Measurements from ENCODE around the gene PSMG2.

Gene PSMG2

GRCh38 chr18:12726331-12726730, 23.5 kb downstream of the PSMG2 start:
- no peaks in the 10 kb centered on the region for H3K27me3 ChIP-seq
- no peak for TF ChIP-seq CTCF (IDR thresholded peaks at IDR 0.05)
- peak overlapping the region; percentile 19 for H3K27ac ChIP-seq
- H3K36me3 ChIP-seq = peaks cover 36% of the 10 kb centered on the region
- peaks cover 0 to 8% of the 10 kb centered on the region in 2 experiments for H3K4me1 ChIP-seq (ENCODE audit: control insufficient read depth in 1 of 2, insufficient read depth in 1 of 2, low read depth in 1 of 2, low read length in 1 of 2)
- no peak overlapping the region for H3K4me3 ChIP-seq (ENCODE audit: low read depth in 1 of 2, low read length in 1 of 2)
- H3K9me3 ChIP-seq = no peaks in the 10 kb centered on the region

- no peak overlapping the region for H3K4me3 ChIP-seq (ENCODE audit: low read depth in 1 of 2, low read length in 1 of 2)
- H3K36me3 ChIP-seq = peaks cover 36% of the 10 kb centered on the region
- H3K27ac ChIP-seq = no peak overlapping the region
- peak; percentile 90 for TF ChIP-seq CTCF (IDR thresholded peaks at IDR 0.05)
- H3K9me3 ChIP-seq = no peaks in the 10 kb centered on the region
- no peaks in the 10 kb centered on the region for H3K27me3 ChIP-seq
- peaks cover 0 to 8% of the 10 kb centered on the region in 2 experiments for H3K4me1 ChIP-seq (ENCODE audit: control insufficient read depth in 1 of 2, insufficient read depth in 1 of 2, low read depth in 1 of 2, low read length in 1 of 2)
Measured at GRCh38 chr18:12726774-12727550, 24.1 kb downstream of the PSMG2 start.

- Histone ChIP-seq H3K9me3 (no peaks in the 10 kb centered on the region), H3K4me3 (ENCODE audit: low read depth in 1 of 2, low read length in 1 of 2) (no peak overlapping the region), H3K4me1 (ENCODE audit: control insufficient read depth in 1 of 2, insufficient read depth in 1 of 2, low read depth in 1 of 2, low read length in 1 of 2) (no peaks in the 10 kb centered on the region), H3K27ac (no peak overlapping the region), H3K27me3 (no peaks in the 10 kb centered on the region), H3K36me3 (no peaks in the 10 kb centered on the region)
- no peak for TF ChIP-seq CTCF (IDR thresholded peaks at IDR 0.05)
Measured at GRCh38 chr18:12737243-12737902, 34.5 kb downstream of the PSMG2 start.

- Histone ChIP-seq H3K27me3 (no peaks in the 10 kb centered on the region), H3K36me3 (no peaks in the 10 kb centered on the region), H3K27ac (no peak overlapping the region), H3K4me3 (ENCODE audit: low read depth in 1 of 2, low read length in 1 of 2) (no peak overlapping the region), H3K4me1 (ENCODE audit: control insufficient read depth in 1 of 2, insufficient read depth in 1 of 2, low read depth in 1 of 2, low read length in 1 of 2) (no peaks in the 10 kb centered on the region), H3K9me3 (no peaks in the 10 kb centered on the region)
- no peak for TF ChIP-seq CTCF (IDR thresholded peaks at IDR 0.05)
Measured at GRCh38 chr18:12741351-12741750, 38.5 kb downstream of the PSMG2 start.

GRCh38 chr18:12742453-12742852, 39.6 kb downstream of the PSMG2 start:
- Histone ChIP-seq H3K36me3 (no peaks in the 10 kb centered on the region), H3K27ac (no peak overlapping the region), H3K9me3 (no peaks in the 10 kb centered on the region), H3K27me3 (no peaks in the 10 kb centered on the region), H3K4me1 (ENCODE audit: control insufficient read depth in 1 of 2, insufficient read depth in 1 of 2, low read depth in 1 of 2, low read length in 1 of 2) (no peaks in the 10 kb centered on the region), H3K4me3 (ENCODE audit: low read depth in 1 of 2, low read length in 1 of 2) (no peak overlapping the region)
- TF ChIP-seq CTCF (IDR thresholded peaks at IDR 0.05) = no peak
